ENCODE data around the gene PIP5K1B. TPM values are rescaled to one million over a fixed set of nuclear protein-coding genes. Genes with fewer than 3 reads are reported as not detected.
"Not testable (repeated sequence)": the region's sequence is repeated elsewhere in the genome, so short reads cannot be mapped to it uniquely, and the experiment has no call there.

PIP5K1B gene
- polyA plus RNA-seq, 4 donors = 7.6 to 8.5 (median 8.0) TPM

- no peak for DNase-seq (ENCODE audit: low read depth in 4 of 4, low spot score in 3 of 4)
Observed at GRCh38 chr9:69046723-69047122, 341.7 kb downstream of the PIP5K1B start.

- no peak for DNase-seq (ENCODE audit: low read depth in 4 of 4, low spot score in 3 of 4)
Observed at GRCh38 chr9:69047371-69047770, 342.3 kb downstream of the PIP5K1B start.

GRCh38 chr9:69049094-69049493 lies 344.1 kb downstream of the PIP5K1B start:
- DNase-seq (ENCODE audit: low read depth in 4 of 4, low spot score in 3 of 4) = no peak

GRCh38 chr9:69050936-69051335 lies 345.9 kb downstream of the PIP5K1B start:
- not testable (repeated sequence) for DNase-seq (ENCODE audit: low read depth in 4 of 4, low spot score in 3 of 4)

GRCh38 chr9:69054989-69055388 lies 349.9 kb downstream of the PIP5K1B start:
- DNase-seq (ENCODE audit: low read depth in 4 of 4, low spot score in 3 of 4) = no peak

GRCh38 chr9:69056191-69056815 lies 351.3 kb downstream of the PIP5K1B start:
- no peak for DNase-seq (ENCODE audit: low read depth in 4 of 4, low spot score in 3 of 4)

GRCh38 chr9:69058101-69058500 lies 353.1 kb downstream of the PIP5K1B start:
- DNase-seq (ENCODE audit: low read depth in 4 of 4, low spot score in 3 of 4) = no peak

Other genes with a start within 250 kb of the PIP5K1B start
- 10 to 100 TPM in 1 of 4 donors, 1 to 10 TPM in 3; 5.1 to 13.5 (median 9.2) TPM for gene TMEM252, start 164.4 kb upstream of the PIP5K1B start, polyA plus RNA-seq (ENCODE audit: insufficient read length in 4 of 4)

Measured in right renal pelvis (tissue), 4 donors.